ENCODE measurements around the gene AGPS.
"Not testable (repeated sequence)": the region's sequence is repeated elsewhere in the genome, so short reads cannot be mapped to it uniquely, and the experiment has no call there.

AGPS gene

GRCh38 chr2:177402096-177402495 is 9.5 kb downstream of the AGPS start:
- H3K4me1 ChIP-seq (ENCODE audit: control insufficient read depth, low read depth, low read length) = no peaks in the 10 kb centered on the region
- no peaks in the 10 kb centered on the region for H3K9me3 ChIP-seq (ENCODE audit: control insufficient read depth, low read depth, low read length)
- no peak overlapping the region for H3K27ac ChIP-seq (ENCODE audit: low read length)
- no peaks in the 10 kb centered on the region for H3K27me3 ChIP-seq (ENCODE audit: control insufficient read depth, insufficient read depth, low read length)
- H3K4me3 ChIP-seq (ENCODE audit: low read length) = no peak overlapping the region
- H3K36me3 ChIP-seq (ENCODE audit: control insufficient read depth, low read depth, low read length) = no peaks in the 10 kb centered on the region
- H3K9ac ChIP-seq (ENCODE audit: low read length) = no peak overlapping the region

DNA sequence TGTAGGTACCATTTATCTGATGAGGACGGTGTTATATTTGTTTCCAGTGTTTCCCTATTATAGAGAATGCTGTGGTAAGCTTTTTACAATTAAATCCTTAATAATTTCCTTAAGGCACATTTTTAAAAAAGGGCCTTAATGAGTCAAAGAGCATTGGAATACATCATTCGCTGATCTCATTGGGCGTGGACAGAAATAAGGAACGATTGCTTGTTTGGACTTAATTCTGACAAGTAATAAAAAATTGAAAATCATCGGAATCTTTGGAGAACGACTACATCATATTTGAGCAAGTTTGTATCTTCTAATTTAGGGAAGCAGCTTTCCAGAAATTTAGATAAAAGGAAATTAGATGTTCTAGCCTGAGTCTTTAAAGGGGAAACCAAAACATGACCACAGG is 11.3 kb downstream of the AGPS start:
- Histone ChIP-seq H3K4me1 (ENCODE audit: control insufficient read depth, low read depth, low read length) (no peaks in the 10 kb centered on the region), H3K36me3 (ENCODE audit: control insufficient read depth, low read depth, low read length) (no peaks in the 10 kb centered on the region), H3K4me3 (ENCODE audit: low read length) (no peak overlapping the region), H3K9ac (ENCODE audit: low read length) (no peak overlapping the region), H3K27ac (ENCODE audit: low read length) (no peak overlapping the region), H3K27me3 (ENCODE audit: control insufficient read depth, insufficient read depth, low read length) (no peaks in the 10 kb centered on the region), H3K9me3 (ENCODE audit: control insufficient read depth, low read depth, low read length) (no peaks in the 10 kb centered on the region)

GRCh38 chr2:177404243-177404642 is 11.7 kb downstream of the AGPS start:
- H3K9me3 ChIP-seq (ENCODE audit: control insufficient read depth, low read depth, low read length) = no peaks in the 10 kb centered on the region
- H3K27me3 ChIP-seq (ENCODE audit: control insufficient read depth, insufficient read depth, low read length) = no peaks in the 10 kb centered on the region
- H3K36me3 ChIP-seq (ENCODE audit: control insufficient read depth, low read depth, low read length) = no peaks in the 10 kb centered on the region
- H3K9ac ChIP-seq (ENCODE audit: low read length) = no peak overlapping the region
- H3K4me3 ChIP-seq (ENCODE audit: low read length) = no peak overlapping the region
- H3K27ac ChIP-seq (ENCODE audit: low read length) = no peak overlapping the region
- no peaks in the 10 kb centered on the region for H3K4me1 ChIP-seq (ENCODE audit: control insufficient read depth, low read depth, low read length)

DNA sequence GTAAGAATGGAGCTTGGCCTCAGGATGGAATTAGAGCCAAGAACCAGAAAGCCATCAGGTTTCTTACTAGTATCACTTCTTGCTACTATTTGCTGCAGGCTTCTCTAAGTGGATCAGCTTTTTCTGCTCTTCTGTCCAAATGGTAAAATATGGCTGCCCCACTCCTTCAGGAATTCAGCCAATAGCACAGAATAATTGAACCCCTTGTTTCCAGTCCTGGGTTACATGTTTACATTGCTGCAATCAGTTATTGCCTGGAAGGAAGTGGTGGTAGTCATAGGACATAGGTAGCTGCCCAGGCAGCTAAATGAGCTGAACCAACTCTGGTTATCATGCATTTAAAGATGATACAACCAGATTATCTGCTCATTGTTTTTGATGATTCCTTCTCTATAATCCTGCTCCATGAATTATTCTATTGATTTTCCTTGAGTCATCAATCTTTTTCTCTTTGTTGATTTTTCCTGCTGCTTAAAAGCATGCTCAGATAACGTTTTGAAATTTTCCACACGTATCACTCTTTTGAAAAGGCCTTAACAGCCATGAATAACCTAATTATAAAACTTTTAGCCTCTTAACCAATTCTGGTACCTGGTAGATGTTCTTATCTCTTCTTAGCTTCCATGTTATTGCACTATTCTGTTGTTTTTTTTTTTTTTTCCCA is 12.6 kb downstream of the AGPS start:
- no peak overlapping the region for H3K27ac ChIP-seq (ENCODE audit: low read length)
- no peaks in the 10 kb centered on the region for H3K27me3 ChIP-seq (ENCODE audit: control insufficient read depth, insufficient read depth, low read length)
- no peak overlapping the region for H3K4me3 ChIP-seq (ENCODE audit: low read length)
- H3K36me3 ChIP-seq (ENCODE audit: control insufficient read depth, low read depth, low read length) = no peaks in the 10 kb centered on the region
- H3K9me3 ChIP-seq (ENCODE audit: control insufficient read depth, low read depth, low read length) = no peaks in the 10 kb centered on the region
- H3K9ac ChIP-seq (ENCODE audit: low read length) = no peak overlapping the region
- no peaks in the 10 kb centered on the region for H3K4me1 ChIP-seq (ENCODE audit: control insufficient read depth, low read depth, low read length)

DNA sequence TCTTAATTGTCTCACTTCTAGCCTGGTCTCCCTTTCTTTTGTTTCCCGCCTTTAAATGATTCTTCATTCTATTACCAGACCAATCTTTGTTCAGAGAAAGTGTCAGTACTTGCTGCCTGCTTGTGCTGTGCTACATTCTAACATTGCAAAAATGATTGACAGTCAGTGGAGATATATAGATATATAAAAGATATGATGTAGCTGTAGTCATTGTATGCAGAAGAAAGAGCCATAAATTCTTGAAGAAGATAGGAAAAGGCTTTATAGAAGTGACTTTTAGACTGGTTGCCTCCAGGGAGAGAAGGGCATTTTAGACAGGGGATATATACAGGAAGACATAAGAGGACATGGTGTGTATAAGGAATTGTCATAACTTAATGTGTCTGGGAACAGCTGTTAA is 13.6 kb downstream of the AGPS start:
- H3K9me3 ChIP-seq (ENCODE audit: control insufficient read depth, low read depth, low read length) = no peaks in the 10 kb centered on the region
- H3K9ac ChIP-seq (ENCODE audit: low read length) = no peak overlapping the region
- no peak overlapping the region for H3K27ac ChIP-seq (ENCODE audit: low read length)
- no peaks in the 10 kb centered on the region for H3K4me1 ChIP-seq (ENCODE audit: control insufficient read depth, low read depth, low read length)
- no peaks in the 10 kb centered on the region for H3K36me3 ChIP-seq (ENCODE audit: control insufficient read depth, low read depth, low read length)
- H3K4me3 ChIP-seq (ENCODE audit: low read length) = no peak overlapping the region
- no peaks in the 10 kb centered on the region for H3K27me3 ChIP-seq (ENCODE audit: control insufficient read depth, insufficient read depth, low read length)

- H3K36me3 ChIP-seq (ENCODE audit: control insufficient read depth, low read depth, low read length) = no peaks in the 10 kb centered on the region
- no peak overlapping the region for H3K27ac ChIP-seq (ENCODE audit: low read length)
Observed at GRCh38 chr2:177407031-177407430, 14.5 kb downstream of the AGPS start.

GRCh38 chr2:177410629-177411028 is 18.1 kb downstream of the AGPS start:
- not testable (repeated sequence) for H3K27ac ChIP-seq (ENCODE audit: low read length); H3K9ac ChIP-seq (ENCODE audit: low read length); H3K4me1 ChIP-seq (ENCODE audit: control insufficient read depth, low read depth, low read length); H3K9me3 ChIP-seq (ENCODE audit: control insufficient read depth, low read depth, low read length); H3K4me3 ChIP-seq (ENCODE audit: low read length); H3K27me3 ChIP-seq (ENCODE audit: control insufficient read depth, insufficient read depth, low read length); H3K36me3 ChIP-seq (ENCODE audit: control insufficient read depth, low read depth, low read length)

More at GRCh38 chr2:177407031-177407430, 14.5 kb downstream of the AGPS start:
- H3K9me3 ChIP-seq (ENCODE audit: control insufficient read depth, low read depth, low read length) = no peaks in the 10 kb centered on the region
- H3K9ac ChIP-seq (ENCODE audit: low read length) = no peak overlapping the region
- no peaks in the 10 kb centered on the region for H3K27me3 ChIP-seq (ENCODE audit: control insufficient read depth, insufficient read depth, low read length)
- no peaks in the 10 kb centered on the region for H3K4me1 ChIP-seq (ENCODE audit: control insufficient read depth, low read depth, low read length)
- no peak overlapping the region for H3K4me3 ChIP-seq (ENCODE audit: low read length)

DNA sequence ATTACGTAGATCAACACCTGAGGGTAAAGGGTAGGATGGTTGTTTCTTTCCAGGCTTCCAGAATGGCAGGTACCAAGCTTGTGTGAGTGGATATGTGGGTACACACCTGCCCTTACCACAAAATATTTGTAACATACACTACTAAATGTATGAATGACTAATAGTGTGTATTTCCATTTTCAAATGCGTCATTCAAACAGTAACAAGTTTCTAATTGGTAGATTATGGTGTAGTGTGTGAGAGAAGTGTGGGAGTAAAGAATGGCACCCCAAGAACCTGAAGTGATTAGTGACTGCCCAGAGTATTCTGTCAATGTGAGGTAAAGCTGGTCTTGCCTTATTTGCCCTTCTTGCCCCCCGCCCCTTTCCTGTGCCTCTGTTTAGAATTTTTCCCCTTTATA is 21.1 kb downstream of the AGPS start:
- H3K27ac ChIP-seq (ENCODE audit: low read length) = no peak overlapping the region
- H3K4me1 ChIP-seq (ENCODE audit: control insufficient read depth, low read depth, low read length) = no peaks in the 10 kb centered on the region
- no peaks in the 10 kb centered on the region for H3K27me3 ChIP-seq (ENCODE audit: control insufficient read depth, insufficient read depth, low read length)
- no peaks in the 10 kb centered on the region for H3K36me3 ChIP-seq (ENCODE audit: control insufficient read depth, low read depth, low read length)
- no peak overlapping the region for H3K9ac ChIP-seq (ENCODE audit: low read length)
- no peak overlapping the region for H3K4me3 ChIP-seq (ENCODE audit: low read length)
- no peaks in the 10 kb centered on the region for H3K9me3 ChIP-seq (ENCODE audit: control insufficient read depth, low read depth, low read length)

DNA sequence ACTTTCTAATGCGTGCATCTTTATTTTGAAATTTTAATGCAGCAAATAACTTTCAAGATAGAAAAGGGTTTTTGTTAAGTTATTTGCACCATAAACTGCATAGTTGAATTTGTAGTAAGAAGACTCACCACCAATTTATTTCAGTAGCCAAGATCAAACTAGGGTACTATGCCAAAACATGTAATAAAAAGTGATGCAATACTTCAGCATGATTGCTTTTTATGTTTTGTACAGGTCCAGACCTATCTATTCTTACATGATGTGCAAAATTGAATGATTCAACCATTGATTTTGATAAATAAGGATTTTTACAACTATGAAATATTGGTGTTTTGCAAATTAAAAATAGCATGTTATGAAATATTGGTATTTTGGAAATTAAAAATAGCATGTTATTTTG is 26.7 kb downstream of the AGPS start:
- no peaks in the 10 kb centered on the region for H3K4me1 ChIP-seq (ENCODE audit: control insufficient read depth, low read depth, low read length)
- no peak overlapping the region for H3K9ac ChIP-seq (ENCODE audit: low read length)
- H3K4me3 ChIP-seq (ENCODE audit: low read length) = no peak overlapping the region
- H3K9me3 ChIP-seq (ENCODE audit: control insufficient read depth, low read depth, low read length) = no peaks in the 10 kb centered on the region
- H3K27me3 ChIP-seq (ENCODE audit: control insufficient read depth, insufficient read depth, low read length) = no peaks in the 10 kb centered on the region
- no peak overlapping the region for H3K27ac ChIP-seq (ENCODE audit: low read length)
- peaks cover 3% of the 10 kb centered on the region for H3K36me3 ChIP-seq (ENCODE audit: control insufficient read depth, low read depth, low read length)

DNA sequence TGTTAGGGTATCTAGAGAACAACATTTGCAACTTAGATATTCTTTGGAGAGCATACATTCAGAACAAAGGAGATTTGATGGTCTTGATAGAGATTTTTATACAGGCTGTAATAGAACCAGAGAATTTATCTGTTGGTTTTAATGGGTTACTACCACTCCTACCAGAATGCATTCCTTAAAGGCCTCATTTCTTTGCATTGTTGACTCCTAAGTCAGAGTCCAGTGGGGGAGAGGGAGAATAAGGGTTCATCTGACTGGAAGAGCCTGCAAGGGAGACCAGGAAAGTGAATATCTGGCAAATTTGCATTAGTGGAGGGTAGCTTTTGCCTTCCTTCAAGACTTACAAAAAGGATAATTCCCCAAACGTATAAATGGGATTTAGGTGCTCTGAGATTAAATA is 29.7 kb downstream of the AGPS start:
- no peak overlapping the region for H3K4me3 ChIP-seq (ENCODE audit: low read length)
- no peak overlapping the region for H3K27ac ChIP-seq (ENCODE audit: low read length)
- H3K27me3 ChIP-seq (ENCODE audit: control insufficient read depth, insufficient read depth, low read length) = no peaks in the 10 kb centered on the region
- H3K36me3 ChIP-seq (ENCODE audit: control insufficient read depth, low read depth, low read length) = peaks cover 3% of the 10 kb centered on the region
- H3K4me1 ChIP-seq (ENCODE audit: control insufficient read depth, low read depth, low read length) = no peaks in the 10 kb centered on the region
- no peak overlapping the region for H3K9ac ChIP-seq (ENCODE audit: low read length)
- H3K9me3 ChIP-seq (ENCODE audit: control insufficient read depth, low read depth, low read length) = no peaks in the 10 kb centered on the region

- not testable (repeated sequence) for H3K27ac ChIP-seq (ENCODE audit: low read length); H3K27me3 ChIP-seq (ENCODE audit: control insufficient read depth, insufficient read depth, low read length); H3K9ac ChIP-seq (ENCODE audit: low read length); H3K9me3 ChIP-seq (ENCODE audit: control insufficient read depth, low read depth, low read length); H3K4me1 ChIP-seq (ENCODE audit: control insufficient read depth, low read depth, low read length); H3K4me3 ChIP-seq (ENCODE audit: low read length); H3K36me3 ChIP-seq (ENCODE audit: control insufficient read depth, low read depth, low read length)
Observed at GRCh38 chr2:177424120-177424519, 31.5 kb downstream of the AGPS start.

DNA sequence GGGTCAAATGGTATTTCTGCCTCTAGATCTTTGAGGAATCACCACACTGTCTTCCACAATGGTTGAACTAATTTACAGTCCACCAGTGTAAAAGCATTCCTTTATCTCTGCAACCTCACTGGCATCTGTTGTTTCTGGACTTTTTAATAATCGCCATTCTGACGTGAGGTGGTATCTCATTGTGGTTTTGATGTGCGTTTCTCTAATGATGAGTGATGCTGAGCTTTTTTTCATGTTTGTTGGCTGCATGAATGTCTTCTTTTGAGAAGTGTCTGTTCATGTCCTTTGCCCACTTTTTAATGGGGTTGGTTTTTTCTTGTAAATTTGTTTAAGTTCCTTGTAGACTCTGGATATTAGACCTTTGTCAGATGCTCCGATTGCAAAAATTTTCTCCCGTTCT is 32.0 kb downstream of the AGPS start:
- H3K27me3 ChIP-seq (ENCODE audit: control insufficient read depth, insufficient read depth, low read length); H3K4me3 ChIP-seq (ENCODE audit: low read length); H3K9ac ChIP-seq (ENCODE audit: low read length); H3K4me1 ChIP-seq (ENCODE audit: control insufficient read depth, low read depth, low read length); H3K27ac ChIP-seq (ENCODE audit: low read length); H3K36me3 ChIP-seq (ENCODE audit: control insufficient read depth, low read depth, low read length); H3K9me3 ChIP-seq (ENCODE audit: control insufficient read depth, low read depth, low read length): not testable (repeated sequence)
